ENCODE data around the gene SQSTM1.

DNA sequence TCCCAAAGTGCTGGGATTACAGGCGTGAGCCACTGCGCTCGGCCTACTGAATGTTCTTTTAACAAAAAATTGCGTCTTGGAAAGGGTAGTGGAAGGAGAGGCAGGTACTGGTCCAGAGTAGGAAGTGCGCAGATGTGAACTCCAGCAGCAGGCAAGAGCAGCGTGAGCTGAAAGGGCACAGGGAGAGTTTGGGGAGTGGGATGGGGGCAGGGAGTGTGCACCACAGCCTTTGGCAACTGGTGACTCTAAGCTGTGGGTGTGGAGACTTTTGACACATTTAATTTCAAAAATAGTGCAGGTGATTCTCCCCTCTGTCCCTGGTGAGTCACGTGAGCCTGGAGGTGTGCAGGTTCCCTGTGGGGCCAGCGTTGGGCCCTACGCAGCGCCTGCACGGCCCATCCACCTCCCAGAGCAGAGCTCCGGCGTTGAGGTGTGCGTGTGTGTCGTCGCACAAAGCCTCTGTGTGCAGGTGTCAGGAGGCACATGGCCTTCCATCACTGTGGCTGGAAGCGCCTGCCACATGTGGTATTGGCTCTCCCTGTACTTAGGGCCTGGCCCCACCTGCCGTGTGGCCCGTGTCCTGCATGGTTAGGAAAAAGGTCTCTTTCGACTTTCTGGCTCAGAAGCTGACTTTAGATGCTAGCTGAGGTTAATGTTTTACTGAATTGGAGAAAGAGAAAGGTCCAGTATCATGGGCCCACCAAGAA is 11.5 kb downstream of the SQSTM1 start:
- TF ChIP-seq, protein P1, sequence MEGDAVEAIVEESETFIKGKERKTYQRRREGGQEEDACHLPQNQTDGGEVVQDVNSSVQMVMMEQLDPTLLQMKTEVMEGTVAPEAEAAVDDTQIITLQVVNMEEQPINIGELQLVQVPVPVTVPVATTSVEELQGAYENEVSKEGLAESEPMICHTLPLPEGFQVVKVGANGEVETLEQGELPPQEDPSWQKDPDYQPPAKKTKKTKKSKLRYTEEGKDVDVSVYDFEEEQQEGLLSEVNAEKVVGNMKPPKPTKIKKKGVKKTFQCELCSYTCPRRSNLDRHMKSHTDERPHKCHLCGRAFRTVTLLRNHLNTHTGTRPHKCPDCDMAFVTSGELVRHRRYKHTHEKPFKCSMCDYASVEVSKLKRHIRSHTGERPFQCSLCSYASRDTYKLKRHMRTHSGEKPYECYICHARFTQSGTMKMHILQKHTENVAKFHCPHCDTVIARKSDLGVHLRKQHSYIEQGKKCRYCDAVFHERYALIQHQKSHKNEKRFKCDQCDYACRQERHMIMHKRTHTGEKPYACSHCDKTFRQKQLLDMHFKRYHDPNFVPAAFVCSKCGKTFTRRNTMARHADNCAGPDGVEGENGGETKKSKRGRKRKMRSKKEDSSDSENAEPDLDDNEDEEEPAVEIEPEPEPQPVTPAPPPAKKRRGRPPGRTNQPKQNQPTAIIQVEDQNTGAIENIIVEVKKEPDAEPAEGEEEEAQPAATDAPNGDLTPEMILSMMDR (conservative IDR thresholded peaks at IDR 0.05; ENCODE audit: low read length), result no peak
- no peak for TF ChIP-seq EZH2phosphoT487 (IDR thresholded peaks at IDR 0.05; ENCODE audit: borderline replicate concordance, low read depth, low read length)

Measured in OCI-LY7 (cell line).